GM21619 (cell line): ENCODE data around the gene HOOK2.
"Not testable (repeated sequence)": the region's sequence is repeated elsewhere in the genome, so short reads cannot be mapped to it uniquely, and the experiment has no call there.

Experiments used
- ATAC-seq: cut with Tn5 transposase; IDR thresholded peaks from one replicate; pipeline ENCODE4 v1.9.1; 2021; ENCODE audit not compliant: unreplicated experiment

The HOOK2 gene

GRCh38 chr19:12756150-12756883 is 19.0 kb downstream of the HOOK2 start:
- ATAC-seq = no peak

- no peak for ATAC-seq
Measured at GRCh38 chr19:12754465-12755196, 20.7 kb downstream of the HOOK2 start.

DNA sequence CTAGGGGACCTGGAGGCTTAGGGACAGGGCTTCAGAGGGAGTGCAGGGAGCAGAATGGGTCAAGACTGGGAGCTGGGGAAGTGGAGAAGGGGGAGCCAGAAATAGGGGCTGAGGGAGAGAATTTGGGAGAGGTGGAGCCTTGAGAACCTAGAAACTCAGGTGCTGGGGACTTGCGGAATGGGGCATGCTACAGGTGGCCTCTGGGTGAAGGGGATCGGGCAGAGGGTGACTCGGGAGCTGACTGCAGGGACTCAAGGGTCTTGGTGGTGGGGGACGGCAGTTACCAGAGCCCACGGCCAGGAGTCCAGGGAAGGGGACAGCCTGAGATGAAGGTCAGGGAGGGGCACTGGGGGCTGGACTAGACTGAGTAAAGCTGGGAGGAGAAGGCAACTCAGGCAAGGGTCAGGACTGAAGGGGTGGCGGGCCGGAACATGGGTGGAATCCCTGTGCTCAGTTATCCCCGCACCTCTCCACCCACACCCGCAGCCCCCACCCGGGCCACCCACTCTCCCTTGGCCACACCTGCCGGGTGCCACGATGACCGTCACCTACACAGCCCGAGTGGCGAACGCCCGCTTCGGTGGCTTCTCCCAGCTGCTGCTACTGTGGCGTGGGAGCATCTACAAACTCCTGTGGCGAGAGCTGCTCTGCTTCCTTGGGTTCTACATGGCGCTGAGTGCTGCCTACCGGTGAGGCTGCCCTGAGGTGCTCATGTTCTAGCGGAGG is 23.1 kb downstream of the HOOK2 start:
- no peak for ATAC-seq

DNA sequence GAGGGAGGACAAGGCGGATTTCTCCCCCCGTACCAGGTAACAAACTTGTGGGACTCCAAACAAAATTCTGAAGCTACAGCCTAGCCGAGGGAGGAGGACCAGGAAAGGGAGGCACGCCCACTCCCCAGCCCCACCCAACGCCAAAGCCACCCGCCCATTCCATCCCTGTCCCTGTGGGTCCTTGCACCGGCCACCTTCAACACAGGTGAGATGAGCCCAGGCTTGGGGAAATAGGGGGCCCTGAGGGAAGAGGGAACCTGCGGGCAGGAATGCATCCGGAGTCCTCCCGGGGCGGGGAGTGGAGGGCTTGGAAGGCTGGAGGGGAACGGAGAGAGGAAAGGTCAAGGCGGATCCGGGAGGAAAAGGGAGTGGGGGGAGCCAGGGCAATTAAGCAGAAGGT is 23.7 kb downstream of the HOOK2 start, which contains the start of gene BEST2:
BEST2 (plus strand) TSS at position 157 of the 400 bp plus-strand sequence. CDS start 802 bp downstream, outside the sequence.
- no peak for ATAC-seq

DNA sequence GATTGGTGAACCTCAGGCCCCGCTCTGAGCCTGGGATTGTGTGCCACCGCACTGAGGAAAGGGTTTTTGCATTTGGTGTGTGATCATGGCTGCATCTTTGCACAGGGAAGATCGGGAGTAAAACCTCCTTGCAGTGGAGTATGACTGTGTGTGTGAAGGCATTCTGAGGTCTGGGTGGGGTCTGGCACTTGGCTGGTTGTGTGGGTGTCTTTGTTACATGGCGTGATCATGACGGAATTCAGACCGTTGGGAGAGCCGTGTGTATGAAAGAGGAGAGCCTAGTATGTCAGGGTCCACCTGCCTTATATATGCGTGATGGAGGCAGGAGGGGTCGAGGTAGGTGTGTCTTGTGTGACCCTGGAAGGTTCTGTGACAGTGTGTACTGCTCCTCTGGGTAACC is 24.5 kb downstream of the HOOK2 start:
- no peak for ATAC-seq

DNA sequence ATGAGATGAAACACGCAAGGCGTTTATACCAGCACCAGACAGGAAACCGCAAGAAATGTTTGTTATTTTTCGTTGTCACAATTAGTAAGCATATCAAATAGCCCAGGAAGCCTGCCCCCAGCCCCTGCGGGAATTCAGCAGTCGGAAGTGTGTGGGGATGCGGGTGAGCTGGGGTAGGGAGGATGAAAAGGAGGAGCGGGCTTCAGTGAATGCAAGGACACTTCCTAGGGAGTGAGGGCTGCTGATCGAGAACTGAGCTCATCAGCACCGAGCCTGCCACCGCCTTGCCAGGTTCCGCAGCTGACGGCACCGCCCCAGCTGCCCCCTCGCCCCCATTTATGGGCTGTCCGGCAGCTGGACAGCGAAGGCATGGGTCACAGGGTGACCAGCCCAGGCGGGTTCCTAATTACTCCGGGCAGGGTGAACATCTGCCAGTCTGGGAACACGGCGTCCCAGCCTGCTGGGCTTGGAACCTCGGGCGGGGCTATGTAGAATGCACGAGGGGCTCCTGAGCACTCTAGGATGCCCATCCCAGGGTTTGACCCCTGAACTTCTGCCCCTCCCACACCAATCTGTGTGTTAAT is 25.3 kb downstream of the HOOK2 start:
- ATAC-seq = no peak

GRCh38 chr19:12748489-12748888 is 26.9 kb downstream of the HOOK2 start:
- no peak for ATAC-seq

- ATAC-seq = no peak
Measured at GRCh38 chr19:12745166-12745897, 30.0 kb downstream of the HOOK2 start.

DNA sequence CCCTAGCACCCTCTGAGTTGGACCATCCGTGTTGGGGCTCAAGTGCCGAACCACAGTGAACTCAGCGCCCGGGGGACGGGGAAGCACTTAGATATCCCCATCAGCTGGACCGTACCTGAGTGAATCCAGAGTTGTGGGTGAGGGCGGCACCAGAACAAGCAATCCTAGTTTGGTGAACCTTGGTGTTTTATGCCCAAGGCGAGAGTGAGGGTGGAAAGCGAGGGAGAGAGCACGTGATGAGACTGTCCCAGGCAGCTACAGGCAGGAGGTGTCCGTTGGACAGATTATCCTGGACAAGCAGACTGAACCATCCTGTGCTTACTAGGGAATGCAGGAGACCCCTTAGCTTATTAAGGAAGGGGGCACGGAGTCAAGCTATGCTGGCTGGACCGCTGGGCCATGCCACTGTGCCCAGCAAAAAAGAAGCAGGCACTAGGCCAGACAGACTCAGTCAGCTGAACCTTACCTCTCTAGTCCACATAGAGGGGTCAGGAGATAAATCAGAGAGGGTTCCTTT is 37.5 kb downstream of the HOOK2 start:
- ATAC-seq = no peak

DNA sequence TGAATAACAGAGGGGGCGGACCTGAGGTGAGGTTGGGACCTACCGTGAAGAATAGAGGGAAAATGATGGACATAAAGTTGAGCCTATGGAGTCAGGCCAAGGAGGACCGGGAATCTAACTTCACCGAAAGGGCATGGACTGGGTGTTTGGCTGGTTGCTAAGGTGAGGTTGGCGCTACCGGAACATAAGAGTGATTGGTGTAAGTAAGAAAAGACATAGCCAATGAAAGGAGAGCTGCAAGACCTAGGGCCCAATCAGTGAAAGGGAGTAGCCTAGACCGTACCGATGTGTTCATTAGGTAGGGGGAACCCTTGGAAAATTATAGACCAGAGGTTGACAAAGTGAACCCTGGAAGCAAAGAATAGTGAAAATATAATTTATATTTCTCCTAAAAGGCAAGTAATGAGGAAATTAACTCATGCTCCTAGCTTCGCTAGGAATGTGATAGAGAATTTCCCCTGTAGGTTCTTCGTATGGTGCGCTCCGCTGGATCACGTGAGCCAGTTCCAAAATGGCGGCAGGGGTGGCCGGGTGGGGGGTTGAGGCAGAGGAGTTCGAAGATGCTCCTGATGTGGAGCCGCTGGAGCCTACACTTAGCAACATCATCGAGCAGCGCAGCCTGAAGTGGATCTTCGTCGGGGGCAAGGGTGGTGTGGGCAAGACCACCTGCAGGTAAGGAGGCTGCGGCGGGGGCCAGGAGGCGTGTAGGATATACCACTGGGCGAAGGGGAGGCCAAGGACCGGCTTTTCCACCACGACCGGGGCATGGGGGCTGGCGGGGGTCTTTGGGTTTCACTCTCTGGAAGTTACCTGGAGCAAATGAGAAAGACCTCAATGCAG is 38.1 kb downstream of the HOOK2 start, which contains the start of gene GET3:
GET3 (plus strand) TSS at position 503 of the 840 bp plus-strand sequence; CDS start at position 512, 9 bp downstream.
- peak; percentile 71 for ATAC-seq

DNA sequence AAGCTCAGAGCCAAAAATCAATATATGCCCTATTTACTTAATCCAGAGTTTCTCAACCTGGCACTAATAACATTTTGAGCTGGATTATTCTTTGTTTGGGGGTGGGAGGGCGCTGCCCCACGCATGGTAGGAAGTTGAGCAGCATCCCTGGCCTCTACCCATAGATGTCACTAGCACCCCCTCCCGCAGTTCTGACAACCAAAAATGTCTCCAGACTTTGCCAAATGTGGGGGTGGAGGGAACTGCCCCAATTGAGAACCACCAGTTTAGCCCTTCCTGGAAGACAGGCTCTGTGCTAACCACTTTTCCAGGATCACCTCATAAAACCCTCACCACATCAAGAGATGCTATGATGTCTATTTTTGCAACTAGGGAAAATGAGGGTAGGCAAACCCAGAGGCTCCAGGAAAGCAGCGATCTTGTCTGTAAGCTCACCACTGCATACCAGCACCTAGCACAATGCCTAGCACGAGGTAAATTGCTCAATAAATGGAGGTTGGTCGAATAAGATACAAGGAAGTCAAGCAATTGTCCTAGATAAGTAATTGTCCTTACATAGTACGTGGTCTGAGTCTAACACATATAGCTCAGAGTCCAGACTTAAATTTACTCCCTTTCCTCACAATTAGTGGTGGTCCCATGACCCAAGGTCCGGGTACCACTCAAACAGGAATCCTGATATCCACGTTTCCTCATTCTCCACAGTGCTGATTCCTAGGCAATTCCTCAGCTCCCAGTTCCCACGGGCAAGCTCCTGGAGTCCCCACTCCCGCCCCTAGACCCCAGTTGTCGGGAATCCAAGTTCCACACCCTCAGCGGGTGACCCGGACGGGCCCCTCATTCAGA is 41.8 kb downstream of the HOOK2 start:
- no peak for ATAC-seq

GRCh38 chr19:12731337-12731736 is 44.0 kb downstream of the HOOK2 start:
- no peak for ATAC-seq

DNA sequence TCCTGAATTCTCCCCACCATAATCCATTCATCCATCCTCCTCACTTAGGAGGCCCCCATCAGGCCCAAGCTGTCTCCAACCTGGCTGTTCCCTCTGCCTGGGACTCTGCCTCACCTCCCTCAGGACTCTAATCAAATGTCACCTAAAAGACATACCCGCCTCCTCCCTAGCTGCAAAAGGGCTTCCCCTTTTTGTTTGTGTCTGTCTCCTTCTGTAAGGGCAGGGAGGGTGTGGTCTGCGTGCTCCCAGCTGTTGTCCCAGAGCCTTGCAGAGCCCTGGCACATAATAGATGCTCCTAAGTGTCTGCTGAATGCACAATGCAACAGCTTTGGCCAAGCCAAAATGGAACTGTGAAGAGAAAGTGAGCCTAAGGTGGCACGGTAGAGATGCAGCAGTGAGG is 45.3 kb downstream of the HOOK2 start:
- no peak for ATAC-seq

- no peak for ATAC-seq
Measured at GRCh38 chr19:12727745-12728433, 47.5 kb downstream of the HOOK2 start.

DNA sequence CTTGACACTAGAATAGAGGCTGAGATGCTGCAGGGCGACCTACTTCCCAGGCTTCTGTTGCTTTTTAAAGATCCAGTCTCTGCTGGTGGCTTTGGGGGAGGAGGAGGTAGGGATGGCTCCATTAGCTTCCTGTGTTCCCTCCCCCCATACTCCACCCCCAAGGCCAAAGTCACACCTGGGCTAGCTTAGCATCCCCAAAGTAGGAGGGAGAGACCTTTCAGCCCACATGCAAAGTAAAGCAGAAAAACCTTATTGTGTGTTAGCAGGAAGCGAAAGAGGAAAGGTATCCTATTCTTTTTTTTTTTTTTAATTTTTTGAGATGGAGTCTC is 48.4 kb downstream of the HOOK2 start:
- ATAC-seq = no peak

- not testable (repeated sequence) for ATAC-seq
Measured at GRCh38 chr19:12725612-12726011, 49.7 kb downstream of the HOOK2 start.

DNA sequence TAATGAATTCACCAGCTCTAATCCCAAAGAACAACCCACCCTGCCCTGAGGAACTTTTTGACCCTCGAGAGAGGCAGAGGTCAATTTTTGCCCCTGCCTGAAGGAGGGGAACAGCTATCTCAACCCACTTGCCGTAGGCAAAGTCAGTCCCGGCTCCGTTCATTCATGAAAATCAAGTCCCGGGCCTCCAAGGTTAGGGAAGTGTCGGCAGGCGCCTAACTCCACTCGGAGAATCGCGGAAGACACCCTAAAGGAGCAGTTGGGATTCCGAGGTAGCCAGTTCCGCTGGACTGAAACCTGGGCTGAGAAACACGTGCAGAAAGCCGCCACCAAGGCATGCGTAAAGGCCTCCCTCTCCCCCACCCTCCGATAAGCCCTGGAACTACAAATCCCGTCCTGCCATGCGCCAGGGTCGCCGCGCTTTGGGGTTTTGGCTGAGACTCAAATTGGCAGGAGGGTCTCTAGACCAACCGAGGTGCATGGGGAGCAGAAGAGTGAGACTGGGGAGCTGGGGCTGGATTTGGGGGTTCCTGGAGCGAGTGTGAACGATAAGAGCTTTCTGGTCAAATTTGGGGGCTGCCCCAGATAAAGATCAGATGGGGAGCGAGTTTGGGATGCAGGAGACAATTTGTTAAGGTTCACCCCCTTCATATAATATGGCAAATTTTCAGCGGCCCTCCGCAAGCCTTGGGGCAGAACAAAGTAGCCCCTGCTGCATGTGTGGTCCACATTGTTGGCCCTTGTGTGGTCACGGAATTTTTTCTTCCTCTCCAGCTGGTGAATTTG is 51.5 kb downstream of the HOOK2 start, which contains the start of gene TNPO2:
TNPO2 (minus strand) TSS at position 292 of the 786 bp plus-strand sequence. CDS start 2,955 bp downstream, outside the sequence.
- ATAC-seq = no peak
